ENCODE results near the gene NCKAP5. TPM values are rescaled to one million over a fixed set of nuclear protein-coding genes. Genes with fewer than 3 reads are reported as not detected.

Gene NCKAP5
- polyA plus RNA-seq, 3 donors = not detected

DNA sequence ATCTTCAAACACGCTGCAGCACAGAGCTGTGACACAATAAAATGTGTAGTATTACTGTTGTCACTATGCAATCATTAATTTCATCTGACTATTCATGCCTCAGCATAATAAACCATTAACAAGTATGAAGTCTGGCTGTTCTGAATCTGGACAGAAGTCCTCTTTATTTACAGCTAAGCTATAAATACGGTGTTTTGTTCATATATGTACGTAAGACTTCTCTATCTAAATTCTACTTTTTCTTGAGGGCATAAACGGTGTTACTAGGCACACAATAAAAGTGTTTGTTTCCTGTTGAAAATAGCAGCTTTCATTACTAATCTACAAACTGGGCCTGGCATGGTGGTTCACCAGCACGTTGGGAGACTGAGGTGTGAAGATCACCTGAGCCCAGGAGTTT is 443.8 kb downstream of the NCKAP5 start:
- H3K36me3 ChIP-seq (replicated peaks in 1 of 2; ENCODE audit: control insufficient read depth in 1 of 2, insufficient read depth in 2 of 2, low read length in 2 of 2) = no peaks in the 10 kb centered on the region
- peaks cover 0 to 1% (median 0%) of the 10 kb centered on the region in 3 donors for H3K27me3 Mint-ChIP-seq (ENCODE audit: low read depth in 3 of 3)
- H3K36me3 Mint-ChIP-seq = no peaks in the 10 kb centered on the region
- no peaks in the 10 kb centered on the region for H3K9me3 ChIP-seq (replicated peaks in 1 of 2; ENCODE audit: control insufficient read depth in 1 of 2, insufficient read depth in 1 of 2, low read length in 2 of 2)
- no peak overlapping the region for H2AFZ ChIP-seq (ENCODE audit: insufficient read depth, low read depth, low read length, poor library complexity, severe bottlenecking)
- no peak overlapping the region for H3K4me2 ChIP-seq (replicated peaks; ENCODE audit: extremely low read depth, low read length, poor library complexity, severe bottlenecking)
- intact Hi-C loops (cut with micrococcal nuclease) = no loop called here
- WGBS (ENCODE audit: insufficient coverage) = no CpG with 5 or more reads among the region's 5 CpGs
- no peak overlapping the region for H3K4me3 ChIP-seq (replicated peaks in 1 of 3; ENCODE audit: low read depth in 2 of 3, low read length in 3 of 3)
- H3K79me2 ChIP-seq (ENCODE audit: insufficient read depth, low read length) = no peaks in the 10 kb centered on the region
- no peaks in the 10 kb centered on the region for H3K4me1 Mint-ChIP-seq
- H3K27me3 ChIP-seq (ENCODE audit: control insufficient read depth in 2 of 2, insufficient read depth in 2 of 2, low read length in 2 of 2) = no peaks in the 10 kb centered on the region
- TF ChIP-seq, protein P1, sequence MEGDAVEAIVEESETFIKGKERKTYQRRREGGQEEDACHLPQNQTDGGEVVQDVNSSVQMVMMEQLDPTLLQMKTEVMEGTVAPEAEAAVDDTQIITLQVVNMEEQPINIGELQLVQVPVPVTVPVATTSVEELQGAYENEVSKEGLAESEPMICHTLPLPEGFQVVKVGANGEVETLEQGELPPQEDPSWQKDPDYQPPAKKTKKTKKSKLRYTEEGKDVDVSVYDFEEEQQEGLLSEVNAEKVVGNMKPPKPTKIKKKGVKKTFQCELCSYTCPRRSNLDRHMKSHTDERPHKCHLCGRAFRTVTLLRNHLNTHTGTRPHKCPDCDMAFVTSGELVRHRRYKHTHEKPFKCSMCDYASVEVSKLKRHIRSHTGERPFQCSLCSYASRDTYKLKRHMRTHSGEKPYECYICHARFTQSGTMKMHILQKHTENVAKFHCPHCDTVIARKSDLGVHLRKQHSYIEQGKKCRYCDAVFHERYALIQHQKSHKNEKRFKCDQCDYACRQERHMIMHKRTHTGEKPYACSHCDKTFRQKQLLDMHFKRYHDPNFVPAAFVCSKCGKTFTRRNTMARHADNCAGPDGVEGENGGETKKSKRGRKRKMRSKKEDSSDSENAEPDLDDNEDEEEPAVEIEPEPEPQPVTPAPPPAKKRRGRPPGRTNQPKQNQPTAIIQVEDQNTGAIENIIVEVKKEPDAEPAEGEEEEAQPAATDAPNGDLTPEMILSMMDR (IDR thresholded peaks at IDR 0.05) = no peak
- H3K27ac Mint-ChIP-seq = no peak overlapping the region
- H3K9ac ChIP-seq (ENCODE audit: insufficient read depth, low read length, poor library complexity, severe bottlenecking) = no peak overlapping the region
- no peaks in the 10 kb centered on the region for H3K4me1 ChIP-seq (ENCODE audit: control insufficient read depth in 1 of 2, insufficient read depth in 2 of 2, low read length in 2 of 2)
- H3K27ac ChIP-seq (ENCODE audit: low read depth in 1 of 2, low read length in 2 of 2) = no peak overlapping the region
- H3K9me3 Mint-ChIP-seq = no peaks in the 10 kb centered on the region
- H4K20me1 ChIP-seq (ENCODE audit: insufficient read depth, low read length) = no peaks in the 10 kb centered on the region
- no peak for DNase-seq
- H3K4me3 Mint-ChIP-seq = no peak overlapping the region

DNA sequence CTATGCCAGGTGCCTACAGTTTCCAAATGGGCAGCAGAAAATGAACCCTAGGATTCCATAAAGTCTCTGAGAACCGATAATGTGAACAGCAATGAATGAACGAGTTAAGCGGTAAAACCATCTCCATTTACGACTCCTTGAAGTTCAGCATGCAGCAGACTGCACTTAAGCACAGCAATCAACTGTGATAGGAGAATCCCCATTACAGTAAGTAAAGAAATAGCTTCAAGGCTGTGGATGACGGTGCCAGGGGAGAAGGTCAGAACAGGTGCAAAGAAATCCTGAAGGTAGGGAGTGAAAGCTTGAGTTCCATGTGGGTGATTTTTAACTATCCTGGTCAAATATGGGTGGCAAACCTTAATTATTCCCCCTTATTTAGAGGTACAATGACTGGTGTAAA is 444.4 kb downstream of the NCKAP5 start:
- no peaks in the 10 kb centered on the region for H3K9me3 Mint-ChIP-seq
- no peaks in the 10 kb centered on the region for H3K9me3 ChIP-seq (replicated peaks in 1 of 2; ENCODE audit: control insufficient read depth in 1 of 2, insufficient read depth in 1 of 2, low read length in 2 of 2)
- H3K4me1 Mint-ChIP-seq = no peaks in the 10 kb centered on the region
- peak overlapping the region in 1 of 7 donors; percentile 1 for H3K27ac Mint-ChIP-seq
- no peaks in the 10 kb centered on the region for H3K4me1 ChIP-seq (ENCODE audit: control insufficient read depth in 1 of 2, insufficient read depth in 2 of 2, low read length in 2 of 2)
- no peak overlapping the region for H2AFZ ChIP-seq (ENCODE audit: insufficient read depth, low read depth, low read length, poor library complexity, severe bottlenecking)
- TF ChIP-seq, protein P1 (IDR thresholded peaks at IDR 0.05) = no peak
- H3K36me3 Mint-ChIP-seq = no peaks in the 10 kb centered on the region
- H3K27ac ChIP-seq (ENCODE audit: low read depth in 1 of 2, low read length in 2 of 2) = no peak overlapping the region
- WGBS (ENCODE audit: insufficient coverage) = 87% methylated on average over 4 of the region's 5 CpGs
- no peak overlapping the region for H3K4me3 Mint-ChIP-seq
- H3K36me3 ChIP-seq (replicated peaks in 1 of 2; ENCODE audit: control insufficient read depth in 1 of 2, insufficient read depth in 2 of 2, low read length in 2 of 2) = no peaks in the 10 kb centered on the region
- no peak overlapping the region for H3K4me3 ChIP-seq (replicated peaks in 1 of 3; ENCODE audit: low read depth in 2 of 3, low read length in 3 of 3)
- no peaks in the 10 kb centered on the region for H3K27me3 ChIP-seq (ENCODE audit: control insufficient read depth in 2 of 2, insufficient read depth in 2 of 2, low read length in 2 of 2)
- peaks cover 0 to 1% (median 0%) of the 10 kb centered on the region in 3 donors for H3K27me3 Mint-ChIP-seq (ENCODE audit: low read depth in 3 of 3)
- H3K9ac ChIP-seq (ENCODE audit: insufficient read depth, low read length, poor library complexity, severe bottlenecking) = no peak overlapping the region
- intact Hi-C loops (cut with micrococcal nuclease) = no loop called here
- DNase-seq = no peak
- no peaks in the 10 kb centered on the region for H4K20me1 ChIP-seq (ENCODE audit: insufficient read depth, low read length)
- H3K79me2 ChIP-seq (ENCODE audit: insufficient read depth, low read length) = no peaks in the 10 kb centered on the region
- no peak overlapping the region for H3K4me2 ChIP-seq (replicated peaks; ENCODE audit: extremely low read depth, low read length, poor library complexity, severe bottlenecking)
